HG02588 (cell line): ENCODE results near the gene SCARB1.

Experiments
- ATAC-seq: cut with Tn5 transposase; IDR thresholded peaks from one replicate; pipeline ENCODE4 v1.9.1; 2021; ENCODE audit warnings: mild to moderate bottlenecking, moderate library complexity; ENCODE audit not compliant: unreplicated experiment

SCARB1 gene

GRCh38 chr12:124749725-124750124, 113.9 kb downstream of the SCARB1 start:
- no peak for ATAC-seq

DNA sequence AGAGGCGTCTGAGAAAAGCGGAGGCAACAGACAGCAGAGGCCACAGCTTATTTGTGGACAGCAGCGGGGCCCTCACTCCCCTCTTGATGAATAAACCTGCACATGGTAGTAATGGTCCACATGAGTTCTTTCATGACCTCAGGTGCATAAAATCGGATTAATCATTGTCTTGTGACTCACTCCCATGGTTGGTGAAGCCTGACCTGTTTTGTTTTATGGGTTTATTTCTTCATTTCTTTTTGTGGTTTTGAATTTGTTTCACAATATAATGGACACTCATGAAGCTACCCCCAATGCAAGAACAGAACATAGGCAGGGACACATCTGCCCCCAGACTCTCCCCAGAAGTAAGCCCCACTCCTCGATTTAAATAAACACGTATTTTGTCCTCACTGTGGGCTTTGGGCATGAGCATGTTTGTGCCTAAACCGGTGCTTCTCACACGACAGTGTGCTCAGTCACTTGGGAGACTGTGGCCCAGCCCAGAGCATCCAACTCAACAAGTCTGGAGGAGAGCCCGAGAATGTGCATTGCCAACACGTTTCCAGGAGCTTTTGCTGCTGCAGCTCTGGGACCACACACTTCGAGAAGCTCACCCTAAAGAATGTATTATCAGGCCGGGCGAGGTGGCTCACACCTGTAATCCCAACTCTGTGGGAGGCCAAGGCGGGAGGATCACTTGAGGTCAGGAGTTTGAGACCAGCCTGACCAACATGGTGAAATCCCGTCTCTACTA, 116.1 kb downstream of the SCARB1 start:
- ATAC-seq = no peak

GRCh38 chr12:124746649-124747425, 116.8 kb downstream of the SCARB1 start:
- ATAC-seq = no peak

- ATAC-seq = no peak
These were observed 117.6 kb downstream of the SCARB1 start for GRCh38 chr12:124745891-124746570.

DNA sequence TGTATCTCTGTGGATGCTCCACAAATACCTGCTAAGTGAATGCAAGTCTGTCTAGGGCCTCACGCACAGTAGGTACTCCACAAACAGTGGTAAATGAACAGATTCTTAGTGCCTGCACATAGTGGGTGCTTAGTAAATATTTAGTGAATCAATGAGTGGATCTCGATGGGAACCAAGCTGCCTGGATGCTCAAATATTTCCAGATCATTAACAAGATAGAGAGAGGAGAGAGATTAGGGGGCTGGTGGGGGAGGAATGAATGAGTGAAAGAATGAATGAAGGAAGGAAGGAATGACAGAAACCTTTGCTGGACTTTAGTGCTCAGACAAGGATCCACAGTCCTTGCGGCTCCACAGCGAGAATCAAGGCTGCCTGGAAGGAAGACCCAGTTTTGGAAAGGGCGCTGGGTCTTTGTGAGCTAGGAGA, 118.2 kb downstream of the SCARB1 start:
- ATAC-seq = no peak

- ATAC-seq = no peak
These were observed 118.8 kb downstream of the SCARB1 start for GRCh38 chr12:124744659-124745464.

DNA sequence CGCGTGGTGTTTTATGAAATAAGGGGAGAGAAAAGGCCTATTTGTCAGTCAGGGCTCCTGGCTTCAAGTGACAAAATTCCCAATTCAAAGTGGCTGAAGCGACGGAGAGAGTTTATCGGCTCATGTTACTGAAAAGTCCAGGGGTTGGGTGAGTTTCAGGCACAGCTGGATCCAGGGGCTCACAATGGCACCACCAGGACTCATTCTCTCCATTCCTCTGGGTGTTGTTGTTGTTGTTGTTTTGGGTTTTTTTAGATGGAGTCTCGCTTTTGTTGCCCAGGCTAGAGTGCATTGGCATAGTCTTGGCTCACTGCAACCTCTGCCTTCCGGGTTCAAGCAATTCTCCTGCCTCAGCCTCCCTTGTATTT, 119.4 kb downstream of the SCARB1 start:
- ATAC-seq = no peak

- no peak for ATAC-seq
These were observed 120.0 kb downstream of the SCARB1 start for GRCh38 chr12:124743479-124744272.

GRCh38 chr12:124742678-124743077, 121.0 kb downstream of the SCARB1 start:
- ATAC-seq = no peak

DNA sequence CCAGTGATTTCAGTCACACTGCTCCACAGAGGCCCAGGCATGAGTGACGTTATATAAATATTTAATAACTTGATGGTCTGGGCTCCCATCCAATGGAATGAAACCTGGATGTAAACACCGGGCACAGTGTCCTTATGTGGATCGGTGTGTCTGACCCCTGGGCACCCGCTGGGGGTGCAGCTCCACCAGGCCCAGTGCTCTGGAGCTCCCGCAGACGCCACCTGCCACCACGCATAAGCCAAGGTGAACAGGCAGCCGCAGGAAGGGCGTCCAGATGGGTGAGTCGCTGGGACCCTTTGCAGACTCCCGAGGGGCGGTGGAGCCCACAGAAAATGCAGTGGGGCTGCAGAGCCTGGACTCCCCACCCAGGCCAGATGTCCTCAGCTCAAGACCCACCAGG, 121.6 kb downstream of the SCARB1 start:
- no peak for ATAC-seq

- ATAC-seq = no peak
These were observed 122.5 kb downstream of the SCARB1 start for GRCh38 chr12:124741211-124741610.

GRCh38 chr12:124740691-124741137, 123.0 kb downstream of the SCARB1 start:
- no peak for ATAC-seq

DNA sequence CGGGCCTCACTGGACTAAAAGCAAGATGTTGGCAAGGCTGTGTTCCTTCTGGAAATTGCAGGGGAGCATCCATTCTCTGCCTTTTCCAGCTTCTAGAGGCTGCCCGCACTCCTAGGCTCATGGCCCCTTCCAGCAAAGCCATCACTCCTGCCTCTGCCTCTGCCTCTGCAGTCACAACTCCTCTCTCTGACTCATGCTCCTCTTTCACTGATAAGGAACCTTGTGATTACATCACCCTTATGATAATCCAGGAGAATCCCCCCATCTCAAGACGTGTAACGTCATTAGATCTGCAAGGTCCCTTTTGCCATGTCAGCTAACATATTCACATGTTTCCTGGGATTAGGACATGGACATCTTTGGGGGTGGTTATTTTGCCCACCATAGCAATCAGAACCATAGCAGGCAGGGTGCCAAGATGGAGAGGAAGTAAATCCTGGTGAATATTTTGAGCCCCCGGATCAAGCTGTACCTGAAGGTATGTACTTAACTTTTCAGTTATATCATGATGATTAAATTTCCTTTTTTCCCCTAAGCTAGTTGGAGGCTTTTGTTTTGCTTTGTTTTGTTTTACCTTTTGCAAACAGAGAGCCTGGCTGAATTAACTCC, 123.6 kb downstream of the SCARB1 start:
- ATAC-seq = no peak

DNA sequence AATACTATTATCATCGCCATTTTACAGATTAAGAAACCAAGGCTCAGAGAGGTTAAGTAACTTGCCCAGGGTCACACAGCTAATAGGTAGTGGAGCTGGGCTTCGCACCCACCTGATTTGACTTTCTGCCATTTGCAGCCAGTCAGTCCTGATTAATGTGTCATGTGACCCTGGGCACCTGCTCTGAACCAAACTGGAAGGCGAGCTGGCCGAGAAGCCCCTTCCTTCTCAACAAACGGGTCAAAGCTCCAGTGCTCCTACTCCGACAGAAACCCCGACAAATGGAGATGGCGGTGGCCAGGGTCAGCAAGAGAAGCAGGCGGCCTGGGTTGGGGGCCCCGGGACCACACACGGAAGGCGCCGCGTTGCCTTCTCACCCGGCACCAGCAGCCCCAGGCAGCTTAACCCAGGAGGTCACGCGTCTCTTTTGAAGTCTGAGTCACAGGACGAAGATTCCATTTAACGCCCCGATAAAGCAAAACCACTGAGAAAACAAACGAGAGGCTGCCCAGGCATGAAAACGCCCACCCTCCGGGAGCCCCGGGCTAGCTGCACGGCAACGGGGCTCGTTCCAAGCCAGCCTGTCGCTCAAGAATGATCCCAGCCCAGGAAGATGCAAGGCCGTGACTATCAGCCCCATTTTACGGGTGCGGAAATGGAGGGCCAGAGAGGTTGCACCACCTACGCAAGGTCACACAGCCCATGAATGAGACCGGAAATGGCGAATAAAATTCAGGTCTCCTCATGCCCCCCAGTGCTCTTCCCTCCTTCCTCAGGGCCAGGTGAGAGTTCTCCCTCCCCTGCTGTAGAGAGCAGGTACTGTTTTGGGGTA, 124.8 kb downstream of the SCARB1 start:
- no peak for ATAC-seq

DNA sequence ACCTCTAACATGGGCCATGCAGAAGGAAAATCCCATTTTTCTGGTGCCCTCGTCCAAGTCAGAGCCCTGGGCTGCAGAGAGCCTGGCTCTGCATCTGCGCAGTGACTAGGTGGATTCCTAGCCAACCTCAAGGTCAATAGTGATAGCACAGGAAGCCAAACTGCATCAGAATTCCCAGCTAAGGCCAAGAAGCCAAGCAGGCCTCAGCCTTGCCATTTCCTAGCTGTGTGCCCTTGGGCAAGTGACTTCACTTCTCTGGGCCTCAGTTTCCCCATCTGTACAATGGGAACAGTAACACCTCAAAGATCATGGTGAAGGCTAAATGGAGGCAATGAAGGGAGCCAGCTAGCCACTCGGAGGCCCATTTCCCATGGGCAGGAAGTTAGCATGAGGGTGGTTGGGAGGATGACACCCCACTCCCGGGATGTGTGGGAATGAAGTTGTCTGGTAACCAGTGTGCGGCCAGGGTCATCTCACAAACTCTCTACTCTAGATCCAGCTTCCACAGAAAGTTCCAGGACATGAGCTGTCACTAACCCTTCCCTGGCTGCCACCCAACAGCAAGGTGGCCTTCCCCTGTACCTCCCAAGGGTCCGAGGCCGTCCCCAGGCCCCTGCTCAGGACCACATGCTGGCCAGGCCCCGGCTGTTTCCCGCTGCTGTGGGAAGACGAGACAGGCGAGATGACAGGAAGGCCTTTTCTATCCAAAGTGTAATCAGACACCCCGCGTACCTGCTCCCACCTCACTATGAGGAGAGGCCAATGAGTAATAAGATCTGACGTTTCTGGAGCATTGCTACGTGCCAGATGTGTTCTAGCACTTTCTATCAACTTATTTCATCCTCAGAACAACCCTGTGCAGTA, 125.7 kb downstream of the SCARB1 start:
- ATAC-seq = no peak

GRCh38 chr12:124737040-124737419, 126.6 kb downstream of the SCARB1 start:
- no peak for ATAC-seq

DNA sequence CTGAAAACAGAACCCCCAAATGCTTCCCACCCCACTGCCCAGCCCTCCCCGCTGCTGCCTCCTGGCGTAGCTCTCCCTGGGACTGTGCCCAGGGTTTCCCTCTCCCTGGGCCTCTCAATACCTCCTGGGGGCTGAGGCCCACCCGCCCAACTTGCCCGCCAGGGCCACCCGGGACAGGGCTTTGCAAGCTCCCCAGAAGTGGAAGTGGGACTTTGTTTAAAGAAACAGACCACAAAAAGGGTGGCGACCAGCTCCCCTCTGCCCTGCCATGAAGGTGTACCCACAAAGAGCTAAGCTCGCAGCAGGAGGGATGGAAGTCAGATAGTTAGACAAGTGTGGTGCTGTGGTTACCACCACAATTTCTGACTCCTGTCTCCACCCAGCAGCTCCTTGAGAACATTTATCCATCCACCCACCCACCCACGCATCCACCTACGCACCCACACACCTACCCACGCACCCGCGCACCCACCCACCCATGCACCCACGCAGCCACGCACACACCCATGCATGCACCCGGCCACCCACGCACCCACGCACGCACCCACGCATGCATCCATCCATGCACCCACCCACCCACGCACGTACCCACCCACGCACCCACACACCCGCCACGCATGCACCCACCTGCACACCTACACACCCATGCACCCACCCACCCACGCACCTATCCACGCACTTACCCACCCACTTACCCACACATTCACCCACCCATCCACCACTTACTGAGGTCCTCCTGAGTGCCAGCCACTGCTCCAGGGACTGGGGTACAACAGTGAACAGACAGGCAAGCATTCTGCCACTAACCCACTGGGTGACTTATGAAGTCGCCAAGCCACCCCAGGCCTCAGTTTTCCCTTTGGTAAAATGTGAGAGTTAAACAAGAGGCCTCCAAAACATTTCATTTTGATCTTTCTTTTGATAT, 127.3 kb downstream of the SCARB1 start:
- no peak for ATAC-seq
